Ovary (tissue), 9 donors: ENCODE data around the gene SLC26A3. TPM values are rescaled to one million over a fixed set of nuclear protein-coding genes. Genes with fewer than 3 reads are reported as not detected.

ENCODE experiments used
- DNase-seq, 5 donors: peaks; one replicate each; pipeline ENCODE4 v3.0.0-alpha.2; 2019 to 2020
- H3K27ac ChIP-seq, 2 donors: fragments of 200-600 bp; one replicate each; pipeline versions ENCODE4 v1.5.1 to v1.8.0; 2019 to 2022
- H3K27me3 ChIP-seq: fragments of 200-600 bp; one replicate; pipeline ENCODE4 v1.8.0; 2022
- H3K36me3 ChIP-seq: fragments of 200-600 bp; sonication (generic); one replicate; pipeline ENCODE4 v1.5.1; 2019
- H3K4me1 ChIP-seq: one replicate; pipeline ENCODE4 v1.8.1; 2013; ENCODE audit warnings: mild to moderate bottlenecking, moderate library complexity; ENCODE audit not compliant: insufficient read depth
- H3K4me3 ChIP-seq: fragments of 200-600 bp; sonication (generic); one replicate; pipeline ENCODE4 v1.5.1; 2017
- H3K9me3 ChIP-seq, 2 donors: fragments of 200-600 bp in 1 of 2; sonication (generic) in 1 of 2; one replicate each; pipeline versions ENCODE4 v1.5.1 to v1.8.1; 2013 to 2019; ENCODE audit warnings: mild to moderate bottlenecking in 1 of 2, moderate library complexity in 1 of 2
- EP300 ChIP-seq: sonication (generic); formaldehyde crosslinking; IDR thresholded peaks from one replicate; pipeline ENCODE4 v1.6.1; 2017; ENCODE audit warnings: antibody characterized with exemption
- POLR2A ChIP-seq: fragments of 450-650 bp; IDR thresholded peaks from one replicate; pipeline ENCODE4 v1.6.1; 2017; ENCODE audit warnings: antibody characterized with exemption, mild to moderate bottlenecking, moderate library complexity
- WGBS, 3 donors: extraction: QIAGEN DNeasy Blood & Tissue Kit in 1 of 3; methylation state at CpG; one replicate each; pipeline versions ENCODE4 v1.1.5 to v1.1.7; 2013 to 2017; 5-methylcytosine and 5-hydroxymethylcytosine counted together
- intact Hi-C, 4 donors: fragments of 100-400 bp; cut with DNase I; formaldehyde crosslinking; loops; one replicate each; pipeline versions ENCODE4 v1.11.0 to v1.15.1; 2022 to 2023
- polyA plus RNA-seq, 2 donors: library from polyadenylated mRNA; stranded (reverse); fragments of 200-250 nt in 1 of 2; fragments of 350-450 nt in 1 of 2; fragmentation: Illumina TruSeq in 1 of 2; extraction: RNeasy Lipid Tissue Mini Kit (QIAGEN cat#74804) in 1 of 2; gene quantifications; one replicate each; pipeline ENCODE4 v1.2.3, GENCODE V29; 2013 to 2014
- total RNA-seq, 7 donors: library from RNA; depleted of rRNA in 2 of 7; stranded (reverse); fragments of >200 nt in 2 of 7; fragmentation: NEBNext Ultra II Directional in 3 of 7; extraction: Animal tissue kit (Norgen Biotek cat#: 25700) in 3 of 7; gene quantifications; one replicate each; pipeline versions ENCODE4 v1.1.0 to v1.2.4, GENCODE V29; 2016 to 2023
- TF ChIP-seq, protein P1 (sequence below), 3 donors: fragments of 450-650 bp in 2 of 3; fragments of 200-600 bp in 1 of 3; IDR thresholded peaks; one replicate each; pipeline versions ENCODE4 v1.5.1 to v1.8.0; 2016 to 2022; ENCODE audit warnings: antibody characterized with exemption in 3 of 3, mild to moderate bottlenecking in 1 of 3
- donor health status: DM: no; HTN: no; CAD: no; lungs with moderate emphysema.
- donor health status: DM: no; HTN: no; CAD: no.
- donor health status: Bipolar disorder and iron deficiency.
- donor health status: DM: yes; HTN: yes; CAD: no.
- donor health status: DM: no; HTN: no; CAD: no.
- donor health status: DM: yes; HTN: yes; CAD: no.

Gene SLC26A3
- total and polyA plus RNA-seq, 9 donors: 0.06 to 1.9 (median 0.38) TPM; not detected in 3

DNA sequence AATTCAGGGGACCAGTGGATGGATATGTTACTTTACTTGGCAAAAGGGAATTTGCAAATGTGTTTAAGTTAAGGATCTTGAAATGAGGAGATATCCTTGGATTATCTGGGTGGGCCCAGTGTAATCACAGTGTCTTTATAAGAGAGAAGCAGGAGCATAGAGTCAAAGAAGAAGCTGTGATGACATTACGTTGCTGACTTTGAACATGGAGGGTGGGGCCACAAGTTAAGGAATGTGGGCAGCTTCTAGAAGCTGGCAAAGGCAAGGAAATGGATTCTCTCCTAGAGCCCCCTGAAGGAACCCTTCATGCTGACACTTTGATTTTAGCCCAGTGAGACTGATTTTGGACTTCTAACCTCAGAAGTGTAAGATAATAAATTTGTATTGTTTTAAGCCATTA lies 21.8 kb upstream of the SLC26A3 start:
- Histone ChIP-seq H3K4me1 (no peaks in the 10 kb centered on the region), H3K27ac (no peak overlapping the region), H3K36me3 (no peaks in the 10 kb centered on the region), H3K27me3 (no peaks in the 10 kb centered on the region), H3K9me3 (no peaks in the 10 kb centered on the region), H3K4me3 (no peak overlapping the region)
- intact Hi-C loops: no loop called here
- no peak for TF ChIP-seq EP300
- TF ChIP-seq, protein P1, sequence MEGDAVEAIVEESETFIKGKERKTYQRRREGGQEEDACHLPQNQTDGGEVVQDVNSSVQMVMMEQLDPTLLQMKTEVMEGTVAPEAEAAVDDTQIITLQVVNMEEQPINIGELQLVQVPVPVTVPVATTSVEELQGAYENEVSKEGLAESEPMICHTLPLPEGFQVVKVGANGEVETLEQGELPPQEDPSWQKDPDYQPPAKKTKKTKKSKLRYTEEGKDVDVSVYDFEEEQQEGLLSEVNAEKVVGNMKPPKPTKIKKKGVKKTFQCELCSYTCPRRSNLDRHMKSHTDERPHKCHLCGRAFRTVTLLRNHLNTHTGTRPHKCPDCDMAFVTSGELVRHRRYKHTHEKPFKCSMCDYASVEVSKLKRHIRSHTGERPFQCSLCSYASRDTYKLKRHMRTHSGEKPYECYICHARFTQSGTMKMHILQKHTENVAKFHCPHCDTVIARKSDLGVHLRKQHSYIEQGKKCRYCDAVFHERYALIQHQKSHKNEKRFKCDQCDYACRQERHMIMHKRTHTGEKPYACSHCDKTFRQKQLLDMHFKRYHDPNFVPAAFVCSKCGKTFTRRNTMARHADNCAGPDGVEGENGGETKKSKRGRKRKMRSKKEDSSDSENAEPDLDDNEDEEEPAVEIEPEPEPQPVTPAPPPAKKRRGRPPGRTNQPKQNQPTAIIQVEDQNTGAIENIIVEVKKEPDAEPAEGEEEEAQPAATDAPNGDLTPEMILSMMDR (IDR thresholded peaks at IDR 0.05): no peak
- TF ChIP-seq POLR2A: no peak
- 71 to 95% (median 81%) methylated on average over 1 of the region's 1 CpG for WGBS, 3 donors
- DNase-seq: no peak

DNA sequence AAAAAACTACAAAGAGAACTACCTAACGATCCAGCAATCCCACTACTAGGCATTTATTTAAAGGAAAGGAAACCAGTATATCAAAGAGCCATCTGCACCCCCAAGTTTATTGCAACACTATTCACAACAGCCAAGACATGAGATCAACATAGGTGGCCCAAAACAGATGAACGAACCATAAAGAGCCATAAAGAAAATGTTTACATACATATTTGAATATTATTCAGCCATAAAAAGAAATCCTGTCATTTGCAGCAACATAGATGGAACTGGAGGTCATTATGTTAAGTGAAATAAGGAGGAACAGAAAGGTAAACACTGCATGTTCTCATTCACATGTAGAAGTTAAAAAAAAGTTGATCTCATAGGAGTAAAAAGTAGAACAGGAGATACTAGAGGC lies 15.6 kb upstream of the SLC26A3 start:
- Histone ChIP-seq H3K4me3 (no peak overlapping the region), H3K36me3 (no peaks in the 10 kb centered on the region), H3K27me3 (no peaks in the 10 kb centered on the region), H3K9me3 (no peaks in the 10 kb centered on the region), H3K4me1 (no peaks in the 10 kb centered on the region), H3K27ac (no peak overlapping the region)
- WGBS, 3 donors: 59 to 70% (median 62%) methylated on average over 2 of the region's 2 CpGs
- DNase-seq: no peak
- TF ChIP-seq, protein P1 (IDR thresholded peaks at IDR 0.05): no peak
- TF ChIP-seq POLR2A (no peak), EP300 (no peak)
- intact Hi-C loops: no loop called here

DNA sequence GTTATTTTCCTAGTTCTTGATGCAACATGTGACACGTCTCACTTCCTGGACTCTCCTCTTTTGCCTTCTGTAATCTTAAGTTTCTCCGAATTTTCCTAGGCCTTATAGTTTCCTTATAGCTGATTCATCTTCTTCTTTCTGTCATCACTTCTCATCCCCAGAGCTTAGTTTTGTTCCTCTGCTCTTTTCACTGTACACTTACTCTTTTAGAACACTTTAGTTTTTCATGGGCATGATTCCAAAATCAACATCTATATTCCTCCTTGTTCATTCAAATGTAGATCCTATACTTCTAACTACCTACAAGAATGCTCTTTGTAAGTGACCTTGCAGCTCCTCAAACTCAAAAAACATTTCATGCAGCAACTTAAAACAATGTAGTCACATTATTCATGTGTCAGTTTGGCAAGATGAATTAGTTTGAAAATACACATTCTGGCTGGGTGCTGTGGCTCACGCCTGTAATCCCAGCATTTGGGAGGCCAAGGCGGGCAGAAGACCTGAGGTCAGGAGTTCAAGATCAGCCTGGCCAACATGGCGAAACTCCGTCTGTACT lies 13.1 kb upstream of the SLC26A3 start:
- Histone ChIP-seq H3K27ac (no peak overlapping the region), H3K27me3 (no peaks in the 10 kb centered on the region), H3K9me3 (no peaks in the 10 kb centered on the region), H3K36me3 (no peaks in the 10 kb centered on the region), H3K4me1 (no peaks in the 10 kb centered on the region), H3K4me3 (no peak overlapping the region)
- DNase-seq: no peak
- intact Hi-C loops: no loop called here
- TF ChIP-seq, protein P1 (IDR thresholded peaks at IDR 0.05): no peak
- TF ChIP-seq EP300 (no peak), POLR2A (no peak)
- 77 to 79% (median 78%) methylated on average over 6 of the region's 6 CpGs for WGBS, 3 donors

DNA sequence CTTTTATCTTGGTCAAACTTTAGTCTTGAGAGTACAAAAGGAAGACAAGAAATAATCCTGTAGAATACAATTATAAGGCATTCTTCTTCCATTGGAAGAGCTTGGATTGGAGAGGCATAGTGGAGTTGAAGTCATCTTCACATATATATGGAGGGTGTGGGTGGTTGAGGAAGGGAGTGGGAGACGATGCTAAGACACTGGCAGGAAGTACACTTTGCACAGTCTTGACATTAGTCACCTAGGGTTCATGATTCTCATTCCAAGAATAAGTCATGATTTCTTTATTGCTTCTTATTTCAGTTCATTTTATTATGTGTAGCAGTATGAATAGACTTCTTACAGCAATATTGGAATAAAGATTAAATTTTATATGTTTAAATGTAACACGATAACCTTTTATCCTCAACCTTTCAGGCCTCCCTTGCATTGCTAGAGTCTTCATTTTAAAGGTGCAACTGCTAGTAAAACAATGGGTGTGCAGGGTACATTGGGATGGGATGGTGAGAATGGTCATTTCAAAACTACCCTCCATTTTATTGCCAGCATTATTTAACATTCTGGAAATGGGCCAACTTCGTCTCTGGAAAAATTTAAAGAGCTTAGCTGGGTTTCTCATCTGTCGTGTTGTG lies 12.3 kb upstream of the SLC26A3 start:
- WGBS, 3 donors: 44 to 63% (median 62%) methylated on average over 4 of the region's 4 CpGs
- DNase-seq: no peak
- no peaks in the 10 kb centered on the region for H3K27me3 ChIP-seq
- no peaks in the 10 kb centered on the region for H3K9me3 ChIP-seq
- H3K27ac ChIP-seq: no peak overlapping the region
- TF ChIP-seq EP300 (no peak), POLR2A (no peak)
- TF ChIP-seq, protein P1 (IDR thresholded peaks at IDR 0.05): no peak
- no peaks in the 10 kb centered on the region for H3K4me1 ChIP-seq
- intact Hi-C loops: no loop called here
- H3K36me3 ChIP-seq: no peaks in the 10 kb centered on the region
- H3K4me3 ChIP-seq: no peak overlapping the region
